KBM-7 (cell line): Measurements from ENCODE around the gene GRK5.

Source experiments
- DNase-seq: peaks from one replicate; pipeline ENCODE4 v3.0.0-alpha.2; 2015
- in situ Hi-C: fragments of 300-500 bp; cut with MboI; formaldehyde crosslinking; loops from 2 replicates; pipeline ENCODE4 v1.14.3; 2020; ENCODE audit warnings: low sequenced_read_pairs, low pct_unique_long_range_greater_than_20kb, mixed read lengths

Gene GRK5

DNA sequence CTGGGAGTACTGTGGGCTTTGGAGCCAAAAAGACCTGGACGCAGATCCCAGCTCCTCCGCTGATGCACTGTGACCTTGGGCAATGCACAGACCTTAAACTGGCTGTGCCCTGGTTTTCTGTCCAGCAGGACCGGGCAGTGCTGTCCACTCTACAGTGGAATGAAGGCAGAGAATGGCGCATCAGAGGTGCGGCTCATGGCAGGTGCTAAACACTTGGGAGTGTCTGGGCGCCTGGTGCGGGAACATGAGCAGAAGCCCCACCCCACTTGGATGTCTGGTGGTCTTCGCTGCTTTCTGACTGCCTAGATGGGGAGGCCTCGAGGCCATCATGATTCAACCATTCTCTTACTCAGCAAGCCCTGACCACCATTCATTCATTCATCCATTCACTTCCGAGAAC lies 153.7 kb downstream of the GRK5 start:
- DNase-seq: no peak
- in situ Hi-C loops: no loop called here

GRCh38 chr10:119362122-119362521 lies 154.8 kb downstream of the GRK5 start:
- no peak for DNase-seq
- in situ Hi-C loops: no loop called here

DNA sequence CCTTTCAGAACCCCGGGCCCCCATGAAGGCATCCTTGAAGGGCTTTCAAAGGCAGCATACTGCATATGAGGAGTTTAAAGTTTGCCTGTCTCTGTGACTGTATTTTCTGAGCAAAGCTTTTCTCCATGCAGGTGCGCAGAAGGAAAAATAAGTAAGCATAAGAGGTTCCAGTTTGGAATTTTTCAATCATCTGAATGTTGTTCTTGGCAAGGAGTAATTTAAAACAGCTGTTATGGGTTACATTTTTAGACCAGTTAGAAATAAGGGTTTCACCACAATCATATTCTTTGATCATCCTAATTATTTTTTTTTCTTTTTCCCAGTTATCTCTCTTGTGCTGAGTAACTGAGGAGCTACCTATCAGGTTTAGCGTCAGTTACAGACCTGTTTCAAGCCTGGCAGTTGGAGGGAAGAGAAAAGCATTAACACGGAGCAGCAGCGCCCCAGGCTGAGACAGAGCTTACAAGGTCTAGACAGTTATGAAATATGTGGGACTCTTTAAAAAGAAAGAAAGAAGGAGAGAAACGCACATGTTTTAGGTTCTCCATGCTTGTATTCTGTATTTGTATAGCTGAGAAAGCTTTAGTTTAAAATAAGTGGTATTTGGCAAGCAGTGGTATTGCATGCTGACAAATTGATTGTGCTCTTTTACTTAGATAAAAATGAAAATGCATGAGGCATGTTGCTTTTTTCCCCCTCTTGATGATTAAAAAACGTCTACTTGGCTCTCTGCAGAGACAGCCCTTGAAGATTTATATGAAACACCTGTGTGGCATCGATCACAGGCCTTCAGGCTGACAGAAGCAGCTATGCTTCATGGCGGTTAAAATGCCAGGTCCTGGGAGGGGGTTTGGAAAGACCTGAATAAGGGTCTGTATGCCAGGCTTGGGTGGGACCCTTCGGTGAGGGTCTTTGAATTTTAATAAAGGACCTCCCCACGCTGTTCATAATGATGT lies 157.6 kb downstream of the GRK5 start:
- in situ Hi-C loops: no loop called here
- DNase-seq: no peak

- in situ Hi-C loops: no loop called here
- DNase-seq: no peak
Observed at GRCh38 chr10:119365773-119366599, 158.6 kb downstream of the GRK5 start.

DNA sequence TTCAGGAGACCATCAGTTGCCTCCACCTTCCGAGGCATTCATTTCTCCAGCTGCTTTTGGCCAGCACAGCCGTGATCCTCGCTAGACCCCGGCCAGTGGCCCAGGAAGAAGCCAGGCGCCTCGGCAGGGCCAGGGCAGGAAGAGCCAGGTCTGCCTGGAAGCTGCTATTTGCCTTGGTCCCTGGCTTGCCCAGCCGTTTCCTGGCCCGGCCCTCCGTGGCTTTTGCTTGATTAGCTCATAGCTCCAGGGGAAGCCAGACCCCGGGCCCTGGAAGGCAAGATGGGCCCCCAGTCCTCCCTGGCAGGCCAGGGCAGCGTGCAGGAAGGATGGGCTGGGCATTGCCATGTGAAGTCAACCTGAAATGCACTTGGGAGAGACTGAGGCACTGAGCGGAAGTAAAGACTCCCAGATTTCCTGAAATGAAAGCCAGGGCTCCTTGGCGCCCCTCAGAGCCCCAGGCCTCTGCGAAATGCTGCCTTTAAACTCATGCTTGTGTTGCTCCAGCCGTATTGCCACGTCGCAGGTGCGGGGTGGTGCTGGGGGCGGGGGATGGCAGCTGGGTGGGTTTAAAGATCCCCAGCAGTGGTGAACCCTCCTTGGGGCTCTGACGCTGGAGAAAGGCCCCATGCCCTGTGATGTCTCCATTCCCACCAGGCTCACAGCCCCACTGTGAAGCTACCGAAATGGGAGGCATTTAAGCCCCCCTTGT lies 160.6 kb downstream of the GRK5 start:
- no peak for DNase-seq
- in situ Hi-C loops: no loop called here

- in situ Hi-C loops: no loop called here
- DNase-seq: no peak
Observed at GRCh38 chr10:119368581-119368980, 161.2 kb downstream of the GRK5 start.

- no peak for DNase-seq
- in situ Hi-C loops: no loop called here
Observed at GRCh38 chr10:119368991-119369869, 161.9 kb downstream of the GRK5 start.

DNA sequence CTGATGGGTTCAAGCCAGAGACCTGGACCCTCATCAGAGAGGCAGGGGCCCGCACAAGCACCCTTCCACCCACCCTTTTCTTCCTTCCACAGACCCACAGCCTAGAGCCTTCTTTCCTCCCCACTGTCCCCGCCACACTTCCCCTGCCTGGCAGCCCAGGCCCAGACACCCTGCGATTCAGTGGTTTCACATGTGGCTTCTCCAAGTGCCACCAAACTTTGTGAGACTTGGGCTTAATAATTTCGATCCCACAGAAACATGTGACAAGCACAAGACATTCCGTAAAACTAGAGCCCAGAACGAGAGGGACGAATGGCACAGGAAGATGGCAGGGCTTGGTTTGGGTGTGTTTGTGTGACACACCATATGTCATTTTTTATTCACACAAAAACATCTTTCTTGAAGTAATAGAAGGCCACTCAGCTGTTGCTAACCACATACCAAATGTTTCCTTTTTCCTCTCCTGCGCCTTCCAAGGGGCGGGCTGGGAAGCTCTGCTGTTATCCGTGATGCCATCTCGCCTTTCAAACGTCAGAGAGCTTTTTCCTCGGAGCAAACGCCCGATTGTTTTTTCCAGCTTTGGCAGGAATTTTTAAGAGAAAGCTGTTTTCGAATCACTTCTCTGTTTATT lies 162.9 kb downstream of the GRK5 start:
- in situ Hi-C loops: no loop called here

DNA sequence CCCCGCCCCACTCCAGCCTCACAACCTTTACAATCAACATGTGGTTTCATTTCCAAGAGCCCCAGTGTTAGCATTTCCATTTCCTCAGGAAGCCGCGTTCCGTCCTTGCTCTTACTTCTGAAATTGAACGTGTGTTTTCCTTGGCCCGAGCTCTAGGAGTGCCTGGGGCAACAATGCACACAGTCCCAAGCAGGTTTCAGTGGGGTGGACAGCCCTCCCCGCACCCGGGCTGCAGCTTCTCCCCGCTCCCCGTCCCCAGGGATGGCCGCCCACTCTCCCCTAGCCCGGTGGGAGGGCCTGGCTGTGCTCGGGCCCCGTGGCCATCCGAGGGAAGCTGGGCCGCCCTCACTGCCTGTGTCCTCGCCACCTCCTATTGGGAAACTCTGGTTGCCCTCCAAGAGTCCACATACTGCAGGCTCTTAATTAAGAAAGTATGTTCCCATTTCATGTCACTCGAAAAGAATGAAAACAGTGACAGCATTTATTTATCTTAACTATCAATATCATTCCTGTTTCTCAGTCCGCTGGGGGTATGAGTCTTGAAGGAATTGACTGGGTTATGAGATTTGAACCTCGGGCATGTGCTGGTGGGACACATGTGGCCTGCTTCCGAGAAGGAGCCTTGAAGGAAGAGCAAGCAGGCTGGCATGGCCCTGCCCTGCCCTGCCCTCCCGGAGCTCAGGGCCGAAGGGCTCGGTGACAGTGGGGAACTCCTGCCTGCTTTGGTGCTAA lies 163.8 kb downstream of the GRK5 start:
- no peak for DNase-seq

More for the DNA sequence above, 162.9 kb downstream of the GRK5 start:
- no peak for DNase-seq

GRCh38 chr10:119371704-119372663 lies 164.6 kb downstream of the GRK5 start:
- in situ Hi-C loops: no loop called here
- DNase-seq: no peak

More for the DNA sequence above, 163.8 kb downstream of the GRK5 start:
- in situ Hi-C loops: no loop called here

DNA sequence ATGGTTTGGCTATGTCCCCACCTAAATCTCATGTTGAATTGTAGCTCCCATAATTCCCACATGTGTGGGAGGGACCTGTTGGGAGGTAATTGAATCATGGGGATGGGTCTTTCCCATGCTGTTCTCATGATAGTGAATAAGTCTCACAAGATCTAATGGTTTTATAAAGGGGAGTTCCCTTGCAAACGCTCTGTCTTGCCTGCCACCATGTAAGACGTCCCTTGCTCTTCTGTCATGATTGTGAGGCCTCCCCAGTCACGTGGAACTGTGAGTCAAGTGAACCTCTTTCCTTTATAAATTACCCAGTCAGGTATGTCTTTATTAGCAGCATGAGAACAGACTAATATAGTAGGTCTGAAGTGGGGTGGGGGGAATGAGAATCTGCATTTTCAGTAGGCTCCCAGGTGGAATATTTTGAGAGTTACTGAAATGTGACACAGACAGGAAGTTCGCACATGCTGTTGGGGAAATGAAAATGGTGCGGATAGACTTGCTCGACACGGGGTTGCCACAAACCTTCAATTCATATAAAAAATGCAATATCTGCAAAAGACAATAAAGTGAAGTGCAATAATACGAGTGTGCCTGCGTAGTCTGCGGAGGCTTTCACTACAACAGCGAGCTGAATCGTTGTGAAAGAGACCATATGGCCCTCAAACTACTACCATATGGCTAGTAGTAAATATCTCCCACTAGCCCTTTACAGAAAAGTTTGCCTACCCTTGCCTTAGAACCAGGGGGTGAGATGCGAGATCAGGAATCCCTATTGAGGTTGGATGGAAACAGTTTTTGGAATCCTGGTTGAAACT lies 166.1 kb downstream of the GRK5 start:
- DNase-seq: no peak
- in situ Hi-C loops: no loop called here

DNA sequence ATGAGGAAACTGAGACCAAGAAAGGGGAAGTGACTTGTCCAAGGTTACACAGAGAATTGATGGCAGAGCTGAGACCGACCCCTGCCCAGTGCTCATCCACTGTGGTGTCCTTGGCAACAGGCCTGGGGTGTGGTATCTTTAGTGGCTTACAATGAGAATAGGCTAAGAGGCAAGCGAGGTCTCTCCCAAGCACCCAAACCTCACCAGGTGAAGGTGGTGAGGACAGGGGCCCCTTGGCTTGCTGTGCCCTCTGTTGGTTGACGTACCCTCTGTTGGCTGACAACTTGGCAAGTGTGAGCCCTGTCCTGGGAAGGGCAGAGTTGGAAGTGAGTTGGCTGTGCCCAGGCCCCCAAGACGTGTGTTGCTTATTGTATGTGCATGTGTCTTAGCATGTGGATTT lies 166.9 kb downstream of the GRK5 start:
- in situ Hi-C loops: no loop called here
- no peak for DNase-seq

- no peak for DNase-seq
- in situ Hi-C loops: no loop called here
Observed at GRCh38 chr10:119375574-119376272, 168.4 kb downstream of the GRK5 start.

DNA sequence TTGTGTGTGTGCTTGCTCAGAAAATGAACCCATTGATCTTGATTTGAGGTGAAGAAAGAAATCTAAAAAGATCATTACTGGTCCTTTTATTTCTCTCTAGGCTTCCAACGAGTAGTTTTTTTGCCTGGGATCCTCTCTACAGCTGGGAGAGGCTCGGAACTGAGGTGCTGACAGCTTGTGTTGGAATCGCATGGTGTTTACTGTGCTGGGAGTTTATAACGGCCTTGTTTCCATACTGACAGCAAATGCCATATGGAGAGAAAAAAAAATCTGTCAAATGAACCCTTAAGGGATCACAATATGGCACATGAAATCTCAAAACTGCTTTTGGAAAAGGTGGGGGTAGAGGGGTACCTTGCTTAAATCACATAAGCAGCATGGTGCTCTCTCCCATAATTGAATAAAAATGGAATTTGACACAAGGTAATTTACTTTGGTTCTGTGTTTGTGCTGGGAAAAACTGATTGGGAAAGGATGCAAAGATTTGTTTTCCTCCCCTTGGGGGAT lies 170.1 kb downstream of the GRK5 start:
- DNase-seq: no peak
- in situ Hi-C loops: no loop called here
